ENCODE results near the gene ASCC2.

- TF ChIP-seq POLR2AphosphoS5 (IDR thresholded peaks at IDR 0.05; ENCODE audit: low read depth) (no peak), REST (IDR thresholded peaks at IDR 0.05; ENCODE audit: unreplicated experiment) (no peak), CTCF (conservative IDR thresholded peaks at IDR 0.05; ENCODE audit: low read depth in 2 of 2) (no peak), ETS1 (IDR thresholded peaks at IDR 0.05) (no peak), EZH2 (IDR thresholded peaks at IDR 0.05; ENCODE audit: low read depth, unreplicated experiment) (no peak), CREB1 (CRISPR knock-in tag; IDR thresholded peaks at IDR 0.05; ENCODE audit: low read depth) (no peak), EZH2phosphoT487 (IDR thresholded peaks at IDR 0.05; ENCODE audit: unreplicated experiment) (no peak)
Observed at GRCh38 chr22:29830585-29830984, 7.5 kb downstream of the ASCC2 start.
